Measurements from ENCODE around the gene TMEM95.

The TMEM95 gene

GRCh38 chr17:7312432-7313087, 42.4 kb upstream of the TMEM95 start:
- DNase-seq (ENCODE audit: low spot score), result no peak
- no peak for TF ChIP-seq CTCF (IDR thresholded peaks at IDR 0.05; ENCODE audit: extremely low read depth, missing control alignments)

- DNase-seq (ENCODE audit: low spot score), result no peak
- TF ChIP-seq CTCF (IDR thresholded peaks at IDR 0.05; ENCODE audit: extremely low read depth, missing control alignments), result no peak
Measured at GRCh38 chr17:7313088-7313889, 41.7 kb upstream of the TMEM95 start.

GRCh38 chr17:7313890-7314718, 40.9 kb upstream of the TMEM95 start:
- no peak for TF ChIP-seq CTCF (IDR thresholded peaks at IDR 0.05; ENCODE audit: extremely low read depth, missing control alignments)
- DNase-seq (ENCODE audit: low spot score), result no peak

DNA sequence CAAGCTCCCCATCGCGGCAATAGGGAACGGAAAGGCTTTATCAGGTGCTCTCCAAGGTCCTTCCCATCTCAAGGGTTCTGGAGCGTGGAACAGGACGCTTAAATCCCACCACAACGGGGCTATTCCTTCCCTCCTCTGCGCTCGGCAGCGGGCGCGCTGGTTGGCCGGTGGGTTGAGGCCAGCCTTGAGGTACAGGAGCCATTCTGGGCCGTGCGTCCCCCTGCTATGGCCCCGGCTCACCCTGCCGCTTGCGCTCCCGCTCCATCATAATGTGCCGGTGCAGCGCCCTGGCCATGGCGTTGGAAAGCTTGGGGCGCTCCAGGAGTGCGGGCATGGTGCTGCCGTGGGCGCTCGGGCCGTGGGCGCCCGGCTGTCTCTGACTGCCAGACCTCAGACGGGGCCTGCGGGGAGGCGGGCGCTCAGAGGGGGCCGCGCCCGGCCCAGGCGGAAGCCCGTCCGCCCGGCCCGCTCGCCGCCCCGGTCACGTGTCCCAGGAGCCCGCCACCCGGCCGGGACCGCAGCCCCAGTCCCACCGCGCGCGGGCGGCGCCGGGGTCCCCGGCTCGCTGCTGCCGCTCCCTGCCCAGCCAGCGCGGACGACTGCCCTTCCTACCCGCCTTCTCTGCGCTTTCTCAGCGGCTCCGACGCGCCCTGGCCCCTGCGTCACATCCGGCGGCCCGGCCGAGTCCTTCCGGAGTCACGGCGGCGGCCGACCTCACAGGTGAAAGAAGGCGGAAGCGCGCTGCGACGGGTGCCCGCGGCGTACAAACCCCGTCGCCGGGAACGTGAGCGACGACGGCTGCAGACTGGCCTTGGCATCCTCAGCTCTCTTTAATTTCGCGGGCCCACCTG, 40.0 kb upstream of the TMEM95 start, which contains the start of gene GPS2:
Gene GPS2 (minus strand): TSS at position 642 of the 851 bp plus-strand sequence. CDS start 308 bp downstream, at position 334.
- DNase-seq (ENCODE audit: low spot score), result peak; percentile 97
- no peak for TF ChIP-seq CTCF (IDR thresholded peaks at IDR 0.05; ENCODE audit: extremely low read depth, missing control alignments)

GRCh38 chr17:7315570-7316235, 39.3 kb upstream of the TMEM95 start:
- DNase-seq (ENCODE audit: low spot score), result no peak

More at GRCh38 chr17:7315570-7316235, 39.3 kb upstream of the TMEM95 start:
- no peak for TF ChIP-seq CTCF (IDR thresholded peaks at IDR 0.05; ENCODE audit: extremely low read depth, missing control alignments)

Measured in GM20000 (cell line).